Activated naive CD8-positive, alpha-beta T cell treated with anti-CD3 and anti-CD28 coated beads for 36 hours (primary cell): Measurements from ENCODE around the gene EML6. TPM values are rescaled to one million over a fixed set of nuclear protein-coding genes. Genes with fewer than 3 reads are reported as not detected.
"Not testable (repeated sequence)": the region's sequence is repeated elsewhere in the genome, so short reads cannot be mapped to it uniquely, and the experiment has no call there.

Source experiments
- DNase-seq: peaks from one replicate; pipeline ENCODE4 v3.0.0; 2021
- H3K27ac Mint-ChIP-seq: one replicate; pipeline ENCODE4 v1.8.0; 2022; ENCODE audit warnings: mild to moderate bottlenecking, moderate library complexity, mixed read lengths
- H3K27me3 Mint-ChIP-seq: one replicate; pipeline ENCODE4 v1.8.0; 2022; ENCODE audit warnings: mild to moderate bottlenecking, mixed read lengths
- H3K36me3 Mint-ChIP-seq: one replicate; pipeline ENCODE4 v1.8.0; 2021; ENCODE audit warnings: mild to moderate bottlenecking, mixed read lengths
- H3K4me1 Mint-ChIP-seq: one replicate; pipeline ENCODE4 v1.8.0; 2021; ENCODE audit warnings: mixed read lengths
- H3K4me3 Mint-ChIP-seq: one replicate; pipeline ENCODE4 v1.8.0; 2022; ENCODE audit warnings: mild to moderate bottlenecking, moderate library complexity, mixed read lengths
- H3K9me3 Mint-ChIP-seq: one replicate; pipeline ENCODE4 v1.8.0; 2022; ENCODE audit warnings: mixed read lengths
- total RNA-seq, 2 experiments: library from RNA; stranded (reverse); gene quantifications; one replicate each; pipeline ENCODE4 v1.2.3, GENCODE V29; 2021

EML6 gene
- total RNA-seq, 2 experiments from 2014 or later = 0.54 to 1.3 TPM

- DNase-seq = no peak
- Mint-ChIP-seq H3K27me3 (no peaks in the 10 kb centered on the region), H3K27ac (no peak overlapping the region), H3K36me3 (peaks cover 13% of the 10 kb centered on the region), H3K9me3 (no peaks in the 10 kb centered on the region), H3K4me1 (peaks cover 36% of the 10 kb centered on the region), H3K4me3 (no peak overlapping the region)
These were observed 252.4 kb downstream of the EML6 start for GRCh38 chr2:54975598-54976492.

DNA sequence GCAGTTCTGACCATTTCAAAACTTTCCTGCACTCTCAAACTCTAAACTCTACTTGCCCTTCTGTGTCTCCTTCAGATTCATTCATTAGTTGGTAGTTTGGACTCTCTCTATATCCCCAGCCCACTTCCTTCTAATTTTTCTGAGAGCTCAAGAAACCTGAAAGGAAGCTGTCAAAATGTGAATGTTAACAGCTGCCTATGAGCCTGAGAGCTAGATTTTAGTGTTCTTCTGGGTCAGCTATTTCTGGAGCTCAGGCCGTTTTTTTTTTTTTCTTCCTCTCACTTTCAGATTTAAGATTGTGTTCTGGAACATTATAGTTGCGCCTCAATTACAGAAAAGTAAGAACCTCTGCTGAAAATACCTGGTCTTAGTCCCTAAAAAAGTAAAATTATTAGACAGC is 253.7 kb downstream of the EML6 start:
- Mint-ChIP-seq H3K36me3 (peaks cover 14% of the 10 kb centered on the region), H3K27me3 (no peaks in the 10 kb centered on the region), H3K9me3 (no peaks in the 10 kb centered on the region), H3K27ac (no peak overlapping the region), H3K4me1 (peaks cover 33% of the 10 kb centered on the region), H3K4me3 (no peak overlapping the region)
- DNase-seq = no peak

GRCh38 chr2:54979321-54980044 is 256.0 kb downstream of the EML6 start:
- no peak overlapping the region for H3K27ac Mint-ChIP-seq
- no peaks in the 10 kb centered on the region for H3K27me3 Mint-ChIP-seq
- DNase-seq = no peak
- H3K9me3 Mint-ChIP-seq = no peaks in the 10 kb centered on the region
- peaks cover 20% of the 10 kb centered on the region for H3K36me3 Mint-ChIP-seq
- H3K4me3 Mint-ChIP-seq = no peak overlapping the region
- peaks cover 43% of the 10 kb centered on the region for H3K4me1 Mint-ChIP-seq

DNA sequence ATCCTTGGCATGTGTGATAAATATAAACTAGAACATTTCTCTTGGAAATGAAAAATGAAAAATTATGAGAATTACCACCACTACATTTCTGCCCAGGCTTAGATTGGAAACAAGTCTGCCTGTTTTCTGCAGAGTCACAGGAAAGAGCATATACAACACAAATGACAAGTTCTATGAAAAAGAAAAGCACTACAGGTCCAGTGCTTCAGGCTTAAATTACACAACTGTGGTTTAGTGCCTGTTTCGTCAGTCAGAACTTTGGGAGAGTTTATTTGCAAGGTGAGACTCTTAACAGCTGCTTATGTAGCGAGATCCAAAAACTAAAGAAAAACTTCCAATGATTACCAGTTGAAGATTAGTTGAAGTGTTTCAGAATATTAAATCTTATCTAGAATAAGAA is 257.9 kb downstream of the EML6 start:
- Mint-ChIP-seq H3K9me3 (no peaks in the 10 kb centered on the region), H3K27me3 (no peaks in the 10 kb centered on the region), H3K36me3 (peaks cover 25% of the 10 kb centered on the region), H3K4me1 (peaks cover 43% of the 10 kb centered on the region), H3K27ac (no peak overlapping the region), H3K4me3 (no peak overlapping the region)
- DNase-seq = no peak

- no peak for DNase-seq
- Mint-ChIP-seq H3K27me3 (no peaks in the 10 kb centered on the region), H3K4me3 (no peak overlapping the region), H3K36me3 (peaks cover 25% of the 10 kb centered on the region), H3K9me3 (no peaks in the 10 kb centered on the region), H3K4me1 (peaks cover 32% of the 10 kb centered on the region), H3K27ac (no peak overlapping the region)
These were observed 260.1 kb downstream of the EML6 start for GRCh38 chr2:54983345-54984220.

- Mint-ChIP-seq H3K4me3 (no peak overlapping the region), H3K27ac (no peak overlapping the region), H3K4me1 (peaks cover 33% of the 10 kb centered on the region), H3K27me3 (no peaks in the 10 kb centered on the region), H3K9me3 (no peaks in the 10 kb centered on the region), H3K36me3 (peaks cover 25% of the 10 kb centered on the region)
- no peak for DNase-seq
These were observed 261.0 kb downstream of the EML6 start for GRCh38 chr2:54984476-54984875.

DNA sequence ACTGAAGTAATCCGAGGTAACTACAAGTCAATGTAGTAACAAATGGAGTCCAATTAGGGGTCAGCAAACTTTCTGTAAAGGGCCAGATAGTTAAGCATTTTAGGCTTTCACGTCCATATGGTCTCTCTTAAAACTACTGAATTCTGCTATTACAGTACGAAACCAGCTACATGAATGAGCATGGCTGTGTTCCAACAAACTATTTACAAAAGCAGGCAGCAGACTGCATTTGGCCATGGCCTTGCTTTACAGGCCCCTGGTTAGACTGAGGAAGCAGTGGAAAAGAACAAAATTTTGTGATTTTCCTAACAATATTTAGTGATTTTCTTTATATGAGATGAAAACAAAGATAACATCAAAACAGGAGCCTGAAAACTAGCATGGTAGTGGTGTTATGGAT is 262.8 kb downstream of the EML6 start:
- Mint-ChIP-seq H3K27me3 (no peaks in the 10 kb centered on the region), H3K4me1 (peaks cover 22% of the 10 kb centered on the region)

GRCh38 chr2:54988612-54989011 is 265.1 kb downstream of the EML6 start:
- H3K27me3 Mint-ChIP-seq = no peaks in the 10 kb centered on the region
- DNase-seq = no peak
- H3K27ac Mint-ChIP-seq = no peak overlapping the region
- H3K4me1 Mint-ChIP-seq = peaks cover 21% of the 10 kb centered on the region
- H3K36me3 Mint-ChIP-seq = peaks cover 16% of the 10 kb centered on the region
- H3K4me3 Mint-ChIP-seq = no peak overlapping the region
- no peaks in the 10 kb centered on the region for H3K9me3 Mint-ChIP-seq

More for the DNA sequence above, 262.8 kb downstream of the EML6 start:
- no peak overlapping the region for H3K27ac Mint-ChIP-seq
- no peaks in the 10 kb centered on the region for H3K9me3 Mint-ChIP-seq
- H3K36me3 Mint-ChIP-seq = peaks cover 20% of the 10 kb centered on the region
- DNase-seq = no peak
- H3K4me3 Mint-ChIP-seq = no peak overlapping the region

GRCh38 chr2:54990694-54991093 is 267.2 kb downstream of the EML6 start:
- H3K27me3 Mint-ChIP-seq, H3K27ac Mint-ChIP-seq, DNase-seq, H3K4me3 Mint-ChIP-seq, H3K9me3 Mint-ChIP-seq: not testable (repeated sequence)
- Mint-ChIP-seq H3K36me3 (peaks cover 14% of the 10 kb centered on the region), H3K4me1 (peaks cover 26% of the 10 kb centered on the region)

GRCh38 chr2:54995553-54995952 is 272.1 kb downstream of the EML6 start:
- Mint-ChIP-seq H3K36me3 (peaks cover 12% of the 10 kb centered on the region), H3K9me3 (no peaks in the 10 kb centered on the region), H3K27me3 (no peaks in the 10 kb centered on the region), H3K4me1 (peaks cover 58% of the 10 kb centered on the region), H3K27ac (no peak overlapping the region), H3K4me3 (no peak overlapping the region)
- no peak for DNase-seq

DNA sequence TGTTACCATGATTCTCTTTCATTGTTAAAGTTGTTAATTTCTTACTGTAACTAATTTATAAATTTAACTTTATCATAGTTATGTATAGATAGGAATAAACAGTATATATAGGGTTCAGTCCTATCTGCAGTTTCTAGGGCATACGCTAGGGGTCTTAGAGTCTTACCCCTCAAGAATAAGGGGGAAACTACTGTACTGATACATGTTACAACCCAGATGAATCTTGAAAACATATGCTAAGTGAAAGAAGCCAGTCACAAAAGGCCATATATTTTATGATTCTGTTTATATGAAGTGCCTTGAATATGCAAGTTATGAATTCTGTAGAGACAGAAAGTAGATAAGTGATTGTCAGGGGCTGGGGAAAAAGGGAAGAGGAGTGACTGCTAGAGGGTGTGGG is 274.4 kb downstream of the EML6 start:
- Mint-ChIP-seq H3K4me3 (no peak overlapping the region), H3K9me3 (no peaks in the 10 kb centered on the region), H3K4me1 (peaks cover 67% of the 10 kb centered on the region), H3K36me3 (peaks cover 12% of the 10 kb centered on the region), H3K27ac (no peak overlapping the region), H3K27me3 (no peaks in the 10 kb centered on the region)
- no peak for DNase-seq

DNA sequence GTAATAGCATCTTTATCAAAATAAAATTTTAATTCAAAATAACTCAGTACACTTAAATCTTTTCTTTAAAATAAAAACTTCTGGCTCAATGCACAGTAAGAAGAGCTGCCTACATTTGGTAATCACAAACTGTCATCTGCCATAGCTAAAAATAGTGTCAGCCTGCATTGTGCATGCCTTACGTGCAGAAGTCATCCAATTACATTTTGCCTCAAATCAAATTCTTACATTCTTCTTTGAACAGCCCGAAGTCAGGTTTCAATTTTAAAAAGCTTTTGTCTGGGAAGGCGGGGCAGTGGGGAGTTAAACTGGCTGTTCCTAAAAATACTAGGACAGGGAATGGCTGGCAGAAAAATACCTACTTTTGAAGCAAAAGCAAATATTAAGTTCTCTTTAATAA is 275.7 kb downstream of the EML6 start:
- H3K4me3 Mint-ChIP-seq = no peak overlapping the region
- DNase-seq = no peak
- H3K27me3 Mint-ChIP-seq = no peaks in the 10 kb centered on the region
- H3K4me1 Mint-ChIP-seq = peaks cover 64% of the 10 kb centered on the region
- H3K36me3 Mint-ChIP-seq = peaks cover 6% of the 10 kb centered on the region
- H3K9me3 Mint-ChIP-seq = no peaks in the 10 kb centered on the region
- no peak overlapping the region for H3K27ac Mint-ChIP-seq

GRCh38 chr2:55000341-55000740 is 276.9 kb downstream of the EML6 start:
- Mint-ChIP-seq H3K36me3 (peaks cover 6% of the 10 kb centered on the region), H3K9me3 (no peaks in the 10 kb centered on the region), H3K4me1 (peaks cover 57% of the 10 kb centered on the region), H3K4me3 (no peak overlapping the region), H3K27ac (no peak overlapping the region), H3K27me3 (no peaks in the 10 kb centered on the region)
- no peak for DNase-seq

- Mint-ChIP-seq H3K4me3 (no peak overlapping the region), H3K9me3 (no peaks in the 10 kb centered on the region), H3K27ac (no peak overlapping the region), H3K36me3 (no peaks in the 10 kb centered on the region), H3K27me3 (no peaks in the 10 kb centered on the region), H3K4me1 (peaks cover 52% of the 10 kb centered on the region)
- no peak for DNase-seq
These were observed 278.3 kb downstream of the EML6 start for GRCh38 chr2:55001716-55002115.
